AG08395 (cell line): ENCODE results near the gene PATL2.
"Not testable (repeated sequence)": the region's sequence is repeated elsewhere in the genome, so short reads cannot be mapped to it uniquely, and the experiment has no call there.

Experiments used
- DNase-seq: peaks from one replicate; pipeline ENCODE4 v3.0.0; 2012; ENCODE audit warnings: mixed read lengths, low spot score

PATL2 gene

DNA sequence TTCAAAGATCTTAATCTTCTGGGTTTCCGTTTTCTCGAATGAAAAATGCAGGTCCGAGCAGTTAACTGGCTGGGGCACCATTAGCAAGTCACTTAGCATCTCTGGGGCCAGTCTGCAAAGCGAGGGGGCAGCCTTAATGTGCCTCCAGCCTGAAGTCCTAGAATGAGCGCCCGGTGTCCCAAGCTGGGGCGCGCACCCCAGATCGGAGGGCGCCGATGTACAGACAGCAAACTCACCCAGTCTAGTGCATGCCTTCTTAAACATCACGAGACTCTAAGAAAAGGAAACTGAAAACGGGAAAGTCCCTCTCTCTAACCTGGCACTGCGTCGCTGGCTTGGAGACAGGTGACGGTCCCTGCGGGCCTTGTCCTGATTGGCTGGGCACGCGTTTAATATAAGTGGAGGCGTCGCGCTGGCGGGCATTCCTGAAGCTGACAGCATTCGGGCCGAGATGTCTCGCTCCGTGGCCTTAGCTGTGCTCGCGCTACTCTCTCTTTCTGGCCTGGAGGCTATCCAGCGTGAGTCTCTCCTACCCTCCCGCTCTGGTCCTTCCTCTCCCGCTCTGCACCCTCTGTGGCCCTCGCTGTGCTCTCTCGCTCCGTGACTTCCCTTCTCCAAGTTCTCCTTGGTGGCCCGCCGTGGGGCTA is at the start of gene PATL2, which contains the start of gene B2M:
Gene PATL2 (minus strand): TSS at position 228 of the 647 bp plus-strand sequence. CDS start 34,833 bp downstream, outside the sequence.
Gene B2M (plus strand): TSS at position 422 of the 647 bp plus-strand sequence. CDS start 30 bp downstream, at position 452.
- peak; percentile 97 for DNase-seq

DNA sequence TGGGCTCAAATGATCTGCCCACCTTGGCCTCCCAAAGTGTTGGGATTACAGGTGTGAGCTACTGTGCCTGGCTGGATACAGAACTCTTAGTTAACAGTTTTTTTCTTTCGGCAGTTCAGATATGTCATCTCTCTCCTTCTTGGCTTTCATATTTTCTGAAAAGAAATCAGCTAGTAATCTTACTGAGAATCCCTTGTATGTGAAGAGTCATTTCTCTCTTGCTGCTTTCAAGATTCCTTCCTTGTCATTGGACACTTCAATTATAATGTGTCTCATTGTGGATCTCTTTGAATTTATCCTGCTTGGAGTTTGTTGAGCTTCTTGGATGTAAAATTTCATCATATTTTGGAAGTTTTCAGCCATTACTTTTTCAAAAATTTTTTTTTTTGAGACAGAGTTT is 42.2 kb upstream of the PATL2 start:
- no peak for DNase-seq

- not testable (repeated sequence) for DNase-seq
Observed at GRCh38 chr15:44743454-44743853, 32.3 kb upstream of the PATL2 start.

DNA sequence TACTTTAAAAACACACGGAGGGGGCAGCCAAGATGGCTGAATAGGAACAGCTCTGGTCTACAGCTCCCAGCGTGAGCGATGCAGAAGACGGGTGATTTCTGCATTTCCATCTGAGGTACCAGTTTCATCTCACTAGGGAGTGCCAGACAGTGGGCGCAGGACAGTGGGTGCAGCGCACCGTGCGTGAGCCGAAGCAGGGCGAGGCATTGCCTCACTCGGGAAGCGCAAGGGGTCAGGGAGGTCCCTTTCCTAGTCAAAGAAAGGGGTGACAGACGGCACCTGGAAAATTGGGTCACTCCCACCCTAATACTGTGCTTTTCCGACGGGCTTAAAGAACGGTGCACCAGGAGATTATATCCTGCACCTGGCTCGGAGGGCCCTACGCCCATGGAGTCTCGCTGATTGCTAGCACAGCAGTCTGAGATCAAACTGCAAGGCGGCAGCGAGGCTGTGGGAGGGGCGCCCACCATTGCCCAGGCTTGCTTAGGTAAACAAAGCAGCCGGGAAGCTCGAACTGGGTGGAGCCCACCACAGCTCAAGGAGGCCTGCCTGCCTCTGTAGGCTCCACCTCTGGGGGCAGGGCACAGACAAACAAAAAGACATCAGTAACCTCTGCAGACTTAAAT is 28.2 kb upstream of the PATL2 start:
- not testable (repeated sequence) for DNase-seq

GRCh38 chr15:44738340-44738984 is 27.3 kb upstream of the PATL2 start:
- DNase-seq, result peak; percentile 67

DNA sequence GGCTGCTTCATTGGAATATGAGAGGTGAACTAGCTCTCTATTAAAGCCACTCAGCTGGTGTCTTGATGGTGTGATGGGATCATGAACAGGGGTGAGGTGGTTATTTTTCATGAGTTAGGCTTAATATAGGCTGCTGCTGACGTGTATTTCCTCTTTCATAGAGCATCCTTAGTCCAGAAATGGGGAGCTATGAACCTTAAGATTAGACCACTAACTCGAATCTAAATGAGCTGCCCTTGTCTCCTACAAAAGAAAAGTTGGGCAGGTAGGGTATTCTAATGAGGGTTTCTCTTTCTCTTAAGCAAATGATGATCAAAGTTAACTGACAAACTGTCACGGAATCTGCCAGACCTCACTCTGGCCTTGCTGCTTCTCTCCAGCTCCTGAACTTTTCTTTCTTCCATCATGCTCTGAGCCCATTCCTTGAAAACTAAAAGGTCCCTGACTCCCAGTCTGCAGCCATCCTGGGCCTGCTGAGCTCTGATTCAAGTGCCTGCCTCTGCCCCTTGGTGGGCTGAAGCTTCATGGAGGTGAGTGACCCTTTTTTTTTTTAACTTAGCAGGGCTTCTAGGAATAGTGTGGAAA is 25.1 kb upstream of the PATL2 start, which contains the start of gene TRIM69:
Gene TRIM69 (plus strand): TSS at position 348 of the 585 bp plus-strand sequence. CDS start 177 bp downstream, at position 525.
- no peak for DNase-seq

GRCh38 chr15:44735482-44736180 is 24.5 kb upstream of the PATL2 start:
- peak; percentile 12 for DNase-seq

GRCh38 chr15:44734839-44735481 is 23.8 kb upstream of the PATL2 start:
- no peak for DNase-seq

GRCh38 chr15:44729408-44730127 is 18.4 kb upstream of the PATL2 start:
- DNase-seq, result no peak

GRCh38 chr15:44728576-44729407 is 17.7 kb upstream of the PATL2 start:
- DNase-seq, result peak; percentile 96

DNA sequence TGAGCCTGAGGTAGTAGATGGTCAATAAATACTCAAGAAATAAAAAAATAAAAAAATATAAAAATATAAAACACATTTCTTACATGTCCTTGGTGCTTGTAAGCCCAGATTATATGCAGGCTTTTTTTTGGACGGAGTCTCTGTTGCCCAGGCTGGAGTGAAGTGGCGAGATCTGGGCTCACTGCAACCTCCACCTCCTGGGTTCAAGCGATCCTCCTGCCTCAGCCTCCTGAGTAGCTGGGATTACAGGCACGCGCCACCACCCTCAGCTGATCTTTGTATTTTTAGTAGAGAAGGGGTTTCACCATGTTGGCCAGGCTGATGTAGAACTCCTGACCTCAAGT is 17.1 kb upstream of the PATL2 start:
- not testable (repeated sequence) for DNase-seq

DNA sequence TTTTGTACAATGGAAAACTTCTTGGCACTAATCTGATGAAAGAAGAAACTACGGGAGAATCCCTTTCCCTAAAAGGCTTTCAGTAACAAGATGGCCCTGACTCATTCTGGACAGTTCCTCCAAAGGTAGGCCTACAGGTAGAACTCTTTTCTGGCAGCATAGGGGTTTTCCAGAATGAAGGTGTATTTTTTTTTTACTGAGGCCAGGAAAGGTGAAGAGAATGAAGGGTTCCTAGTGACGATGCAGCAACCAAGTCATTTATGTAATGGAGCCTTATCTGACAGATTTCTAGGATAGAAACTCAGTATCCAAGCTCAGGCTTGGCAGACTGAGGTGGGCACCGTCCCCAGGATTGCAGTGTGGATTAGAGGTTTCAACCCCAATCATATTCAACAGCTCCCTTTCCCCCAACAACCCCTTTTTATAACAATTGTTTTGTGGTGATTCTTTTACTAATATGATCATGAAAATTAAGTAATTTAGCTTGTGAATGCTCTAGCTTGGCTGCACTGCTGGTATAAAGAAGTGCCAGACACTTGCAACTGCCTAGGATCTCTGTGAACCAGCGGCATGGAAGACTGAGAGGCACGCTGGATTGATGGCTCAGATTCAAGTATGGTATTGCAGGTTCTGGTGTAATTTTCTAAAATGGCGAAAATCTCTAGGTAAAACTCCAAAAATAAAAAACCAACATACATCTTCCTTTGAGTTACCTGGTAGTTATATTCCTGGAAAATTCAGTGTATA is 16.5 kb upstream of the PATL2 start:
- no peak for DNase-seq

GRCh38 chr15:44726568-44727484 is 15.7 kb upstream of the PATL2 start:
- peak; percentile 87 for DNase-seq

- DNase-seq, result no peak
Observed at GRCh38 chr15:44726136-44726535, 15.0 kb upstream of the PATL2 start.

DNA sequence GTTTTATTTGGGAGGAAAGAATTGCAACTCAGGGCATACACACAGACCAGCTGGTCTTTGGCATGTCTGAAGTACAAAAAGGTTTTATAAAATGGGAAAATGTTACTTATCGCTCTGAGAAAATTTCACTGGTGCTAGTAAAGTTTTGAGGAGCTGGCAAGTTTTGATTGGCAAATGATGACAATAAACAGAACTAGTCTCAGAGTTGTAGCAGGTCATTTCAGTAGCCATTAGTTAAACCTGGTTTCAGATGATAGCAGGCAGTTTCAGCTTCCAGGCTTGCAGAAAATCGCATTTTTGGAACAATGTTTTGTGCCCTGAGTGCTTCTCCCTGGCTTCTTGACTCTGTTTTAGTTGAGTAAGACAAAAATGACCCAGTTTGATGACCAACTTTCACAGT is 10.9 kb upstream of the PATL2 start:
- no peak for DNase-seq

DNA sequence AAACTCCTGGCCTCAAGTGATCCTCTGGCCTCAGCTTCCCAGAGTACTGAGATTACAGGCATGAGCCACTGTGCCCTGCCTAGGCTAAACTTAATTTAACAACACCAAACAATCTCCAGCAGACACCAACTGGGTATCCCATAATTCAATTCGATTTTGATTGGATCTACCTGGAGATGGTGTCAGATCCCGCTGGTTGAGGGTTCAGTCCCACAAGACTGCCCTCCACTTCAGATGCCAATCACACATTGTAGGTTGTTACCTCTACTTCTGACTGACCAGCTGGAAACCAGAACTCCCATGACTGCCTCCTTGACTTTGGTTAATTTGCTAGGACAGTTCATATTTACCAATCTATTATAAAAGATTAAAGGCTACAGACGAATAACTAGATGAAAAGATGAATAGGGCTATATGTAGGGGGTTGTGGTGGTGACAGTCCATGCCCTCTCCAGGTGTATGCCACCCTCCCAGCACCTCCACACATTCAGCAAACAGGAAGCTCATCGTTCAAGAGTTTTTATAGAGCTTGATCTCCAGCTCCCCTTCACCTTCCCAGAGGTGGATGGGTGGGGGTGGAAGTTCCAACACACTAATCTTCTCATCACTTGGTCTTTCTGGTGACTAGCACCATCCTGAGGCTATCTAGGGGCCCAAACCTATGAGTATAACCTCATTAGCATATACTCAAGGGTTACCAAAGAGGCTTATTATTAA is 9.5 kb upstream of the PATL2 start:
- DNase-seq, result no peak

GRCh38 chr15:44720000-44720435 is 8.9 kb upstream of the PATL2 start:
- not testable (repeated sequence) for DNase-seq
